WTC11 (cell line): Measurements from ENCODE around the gene TIPARP. TPM values are rescaled to one million over a fixed set of nuclear protein-coding genes. Genes with fewer than 3 reads are reported as not detected.

Experiments
- ATAC-seq: fragments of 200-7000 bp; cut with Tn5 transposase; 2 replicates; pipeline ENCODE4 v1.10.0; 2021; ENCODE audit warnings: mild to moderate bottlenecking, moderate library complexity
- CTCF ChIA-PET: fragments of 300-600 bp; sonication (Branson Sonifier 250); formaldehyde crosslinking; loops from one replicate; lab custom pipeline; 2021; ENCODE audit warnings: antibody characterized with exemption; lab: Charles Lee
- POLR2A ChIA-PET: fragments of 350-600 bp; sonication (Branson Sonifier 250); formaldehyde crosslinking; loops from one replicate; lab custom pipeline; 2021; ENCODE audit warnings: antibody characterized with exemption; lab: Charles Lee
- DNase-seq: peaks from one replicate; pipeline ENCODE4 v3.0.0; 2021; ENCODE audit warnings: low spot score
- H3K27ac Mint-ChIP-seq: 2 replicates; pipeline ENCODE4 v1.8.0; 2021; ENCODE audit warnings: mixed read lengths
- H3K27me3 Mint-ChIP-seq: 2 replicates; pipeline ENCODE4 v1.8.0; 2021; ENCODE audit warnings: low read depth, mild to moderate bottlenecking, moderate library complexity, mixed read lengths
- H3K36me3 Mint-ChIP-seq: 2 replicates; pipeline ENCODE4 v1.8.0; 2021; ENCODE audit warnings: mixed read lengths
- H3K4me1 Mint-ChIP-seq: 2 replicates; pipeline ENCODE4 v1.8.0; 2022; ENCODE audit warnings: mixed read lengths
- H3K4me3 Mint-ChIP-seq: 2 replicates; pipeline ENCODE4 v1.8.0; 2021; ENCODE audit warnings: mild to moderate bottlenecking, moderate library complexity, mixed read lengths
- H3K9me3 Mint-ChIP-seq: 2 replicates; pipeline ENCODE4 v1.8.0; 2021; ENCODE audit warnings: mixed read lengths
- AR ChIP-seq: fragments of 250-450 bp; sonication (Bioruptor Pico); IDR thresholded peaks from 2 replicates; pipeline ENCODE4 v1.9.0; 2021; ENCODE audit warnings: mild to moderate bottlenecking
- ATF1 ChIP-seq: sonication (generic); formaldehyde crosslinking; IDR thresholded peaks from 2 replicates; pipeline ENCODE4 v1.8.1; 2023; ENCODE audit warnings: mild to moderate bottlenecking, moderate library complexity, missing genetic modification reagents
- CBFB ChIP-seq: sonication (generic); formaldehyde crosslinking; IDR thresholded peaks from 2 replicates; pipeline ENCODE4 v1.8.1; 2022; ENCODE audit warnings: mild to moderate bottlenecking, low read depth, missing genetic modification reagents
- FOXK1 ChIP-seq: sonication (generic); formaldehyde crosslinking; IDR thresholded peaks from 2 replicates; pipeline ENCODE4 v1.8.0; 2022; ENCODE audit warnings: mild to moderate bottlenecking, moderate library complexity, missing genetic modification reagents
- FOXP1 ChIP-seq: sonication (generic); formaldehyde crosslinking; IDR thresholded peaks from 2 replicates; pipeline ENCODE4 v1.8.0; 2022; ENCODE audit warnings: missing genetic modification reagents, mild to moderate bottlenecking, moderate library complexity, borderline replicate concordance
- IRF2 ChIP-seq: sonication (generic); formaldehyde crosslinking; IDR thresholded peaks from 2 replicates; pipeline ENCODE4 v1.8.0; 2022; ENCODE audit warnings: low read depth, missing genetic modification reagents, borderline replicate concordance
- MXD4 ChIP-seq: fragments of 250-450 bp; sonication (Bioruptor Pico); IDR thresholded peaks from 2 replicates; pipeline ENCODE4 v1.8.0; 2021; ENCODE audit warnings: mild to moderate bottlenecking, moderate library complexity, borderline replicate concordance
- NFE2L1 ChIP-seq: sonication (generic); formaldehyde crosslinking; IDR thresholded peaks from 2 replicates; pipeline ENCODE4 v1.8.1; 2023; ENCODE audit warnings: missing genetic modification reagents
- PREB ChIP-seq: sonication (generic); formaldehyde crosslinking; IDR thresholded peaks from 2 replicates; pipeline ENCODE4 v1.8.1; 2022; ENCODE audit warnings: mild to moderate bottlenecking, missing genetic modification reagents, moderate library complexity, borderline replicate concordance
- ZBTB21 ChIP-seq: sonication (generic); formaldehyde crosslinking; IDR thresholded peaks from 2 replicates; pipeline ENCODE4 v1.8.1; 2023; ENCODE audit warnings: mild to moderate bottlenecking, missing genetic modification reagents, borderline replicate concordance
- ZNF671 ChIP-seq: fragments of 250-450 bp; sonication (Bioruptor Pico); IDR thresholded peaks from 2 replicates; pipeline ENCODE4 v1.8.0; 2021; ENCODE audit warnings: mild to moderate bottlenecking
- total RNA-seq: library from RNA; stranded (reverse); gene quantifications from 3 replicates; pipeline ENCODE4 v1.2.3, GENCODE V29; 2021
- TF ChIP-seq, protein P1 (sequence below): fragments of 250-450 bp; sonication (Bioruptor Pico); IDR thresholded peaks from 2 replicates; pipeline ENCODE4 v2.1.2; 2022; ENCODE audit warnings: mild to moderate bottlenecking, moderate library complexity
- TF ChIP-seq, protein P2 (sequence below): fragments of 250-450 bp; sonication (Bioruptor Pico); IDR thresholded peaks from 2 replicates; pipeline ENCODE4 v1.8.0; 2021; ENCODE audit warnings: mild to moderate bottlenecking
- TF ChIP-seq, protein P3 (sequence below): fragments of 250-450 bp; sonication (Bioruptor Pico); IDR thresholded peaks from 2 replicates; pipeline ENCODE4 v1.9.0; 2021; ENCODE audit warnings: mild to moderate bottlenecking
- TF ChIP-seq, protein P4 (sequence below): fragments of 250-450 bp; sonication (Bioruptor Pico); IDR thresholded peaks from 2 replicates; pipeline ENCODE4 v1.9.0; 2021; ENCODE audit warnings: moderate library complexity, mild to moderate bottlenecking, inconsistent platforms, borderline replicate concordance
- TF ChIP-seq, protein P5 (sequence below): sonication (generic); formaldehyde crosslinking; IDR thresholded peaks from 2 replicates; pipeline ENCODE4 v1.8.0; 2022; ENCODE audit warnings: mild to moderate bottlenecking, missing genetic modification reagents
- TF ChIP-seq, protein P6 (sequence below): sonication (generic); formaldehyde crosslinking; IDR thresholded peaks from 2 replicates; pipeline ENCODE4 v1.8.1; 2023; ENCODE audit warnings: mild to moderate bottlenecking, missing genetic modification reagents, borderline replicate concordance

TIPARP gene
- total RNA-seq, 1 experiment from 2014 or later = 5.6 TPM

- H3K27ac Mint-ChIP-seq = no peak overlapping the region
- no peaks in the 10 kb centered on the region for H3K36me3 Mint-ChIP-seq
- H3K4me3 Mint-ChIP-seq = no peak overlapping the region
- POLR2A ChIA-PET = no interaction called here
- no peak for TF ChIP-seq CBFB (CRISPR knock-in tag)
- CTCF ChIA-PET = no interaction called here
- no peaks in the 10 kb centered on the region for H3K9me3 Mint-ChIP-seq
- H3K4me1 Mint-ChIP-seq = peaks cover 19% of the 10 kb centered on the region
- H3K27me3 Mint-ChIP-seq = peaks cover 7% of the 10 kb centered on the region; the same call in 1 of the 2 replicates
- DNase-seq (no peak), ATAC-seq (no peak)
These were observed 4.3 kb upstream of the TIPARP start for GRCh38 chr3:156670077-156670476.

DNA sequence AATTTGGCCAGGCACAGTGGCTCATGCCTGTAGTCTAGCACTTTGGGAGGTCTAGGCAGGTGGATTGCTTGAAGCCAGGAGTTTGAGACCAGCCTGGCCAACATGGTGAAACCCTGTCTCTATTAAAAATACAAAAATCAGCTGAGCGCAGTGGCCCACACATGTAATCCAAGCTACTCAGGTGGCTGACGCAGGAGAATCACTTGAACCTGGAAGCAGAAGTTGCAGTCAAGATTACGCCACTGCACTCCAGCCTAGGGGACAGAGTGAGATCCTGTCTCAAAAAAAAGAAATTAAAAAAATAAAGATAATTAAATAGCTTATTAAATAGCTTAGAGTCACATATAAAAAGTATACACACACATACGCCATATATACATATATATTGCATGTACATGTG, 3.7 kb upstream of the TIPARP start:
- Mint-ChIP-seq H3K36me3 (no peaks in the 10 kb centered on the region), H3K4me3 (no peak overlapping the region), H3K4me1 (peaks cover 16% of the 10 kb centered on the region), H3K27ac (no peak overlapping the region), H3K9me3 (no peaks in the 10 kb centered on the region)
- CTCF ChIA-PET = no interaction called here
- no peak for TF ChIP-seq NFE2L1
- TF ChIP-seq, protein P1, sequence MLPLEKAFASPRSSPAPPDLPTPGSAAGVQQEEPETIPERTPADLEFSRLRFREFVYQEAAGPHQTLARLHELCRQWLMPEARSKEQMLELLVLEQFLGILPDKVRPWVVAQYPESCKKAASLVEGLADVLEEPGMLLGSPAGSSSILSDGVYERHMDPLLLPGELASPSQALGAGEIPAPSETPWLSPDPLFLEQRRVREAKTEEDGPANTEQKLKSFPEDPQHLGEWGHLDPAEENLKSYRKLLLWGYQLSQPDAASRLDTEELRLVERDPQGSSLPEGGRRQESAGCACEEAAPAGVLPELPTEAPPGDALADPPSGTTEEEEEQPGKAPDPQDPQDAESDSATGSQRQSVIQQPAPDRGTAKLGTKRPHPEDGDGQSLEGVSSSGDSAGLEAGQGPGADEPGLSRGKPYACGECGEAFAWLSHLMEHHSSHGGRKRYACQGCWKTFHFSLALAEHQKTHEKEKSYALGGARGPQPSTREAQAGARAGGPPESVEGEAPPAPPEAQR (CRISPR knock-in tag) = no peak
- TF ChIP-seq, protein P2, sequence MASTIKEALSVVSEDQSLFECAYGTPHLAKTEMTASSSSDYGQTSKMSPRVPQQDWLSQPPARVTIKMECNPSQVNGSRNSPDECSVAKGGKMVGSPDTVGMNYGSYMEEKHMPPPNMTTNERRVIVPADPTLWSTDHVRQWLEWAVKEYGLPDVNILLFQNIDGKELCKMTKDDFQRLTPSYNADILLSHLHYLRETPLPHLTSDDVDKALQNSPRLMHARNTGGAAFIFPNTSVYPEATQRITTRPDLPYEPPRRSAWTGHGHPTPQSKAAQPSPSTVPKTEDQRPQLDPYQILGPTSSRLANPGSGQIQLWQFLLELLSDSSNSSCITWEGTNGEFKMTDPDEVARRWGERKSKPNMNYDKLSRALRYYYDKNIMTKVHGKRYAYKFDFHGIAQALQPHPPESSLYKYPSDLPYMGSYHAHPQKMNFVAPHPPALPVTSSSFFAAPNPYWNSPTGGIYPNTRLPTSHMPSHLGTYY (CRISPR knock-in tag) = no peak
- TF ChIP-seq, protein P3, sequence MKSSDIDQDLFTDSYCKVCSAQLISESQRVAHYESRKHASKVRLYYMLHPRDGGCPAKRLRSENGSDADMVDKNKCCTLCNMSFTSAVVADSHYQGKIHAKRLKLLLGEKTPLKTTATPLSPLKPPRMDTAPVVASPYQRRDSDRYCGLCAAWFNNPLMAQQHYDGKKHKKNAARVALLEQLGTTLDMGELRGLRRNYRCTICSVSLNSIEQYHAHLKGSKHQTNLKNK = no peak
- TF ChIP-seq FOXP1 (CRISPR knock-in tag) = no peak
- TF ChIP-seq AR = no peak
- no peak for TF ChIP-seq IRF2
- no peak for TF ChIP-seq MXD4
- no peak for TF ChIP-seq FOXK1 (CRISPR knock-in tag)
- no peak for TF ChIP-seq ZBTB21 (CRISPR knock-in tag)
- TF ChIP-seq ZNF671 (CRISPR knock-in tag) = no peak
- no peak for TF ChIP-seq PREB
- no peak for TF ChIP-seq ATF1 (CRISPR knock-in tag)
- TF ChIP-seq, protein P4, sequence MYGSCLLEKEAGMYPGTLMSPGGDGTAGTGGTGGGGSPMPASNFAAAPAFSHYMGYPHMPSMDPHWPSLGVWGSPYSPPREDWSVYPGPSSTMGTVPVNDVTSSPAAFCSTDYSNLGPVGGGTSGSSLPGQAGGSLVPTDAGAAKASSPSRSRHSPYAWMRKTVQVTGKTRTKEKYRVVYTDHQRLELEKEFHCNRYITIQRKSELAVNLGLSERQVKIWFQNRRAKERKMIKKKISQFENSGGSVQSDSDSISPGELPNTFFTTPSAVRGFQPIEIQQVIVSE = no peak
- TF ChIP-seq, protein P5, sequence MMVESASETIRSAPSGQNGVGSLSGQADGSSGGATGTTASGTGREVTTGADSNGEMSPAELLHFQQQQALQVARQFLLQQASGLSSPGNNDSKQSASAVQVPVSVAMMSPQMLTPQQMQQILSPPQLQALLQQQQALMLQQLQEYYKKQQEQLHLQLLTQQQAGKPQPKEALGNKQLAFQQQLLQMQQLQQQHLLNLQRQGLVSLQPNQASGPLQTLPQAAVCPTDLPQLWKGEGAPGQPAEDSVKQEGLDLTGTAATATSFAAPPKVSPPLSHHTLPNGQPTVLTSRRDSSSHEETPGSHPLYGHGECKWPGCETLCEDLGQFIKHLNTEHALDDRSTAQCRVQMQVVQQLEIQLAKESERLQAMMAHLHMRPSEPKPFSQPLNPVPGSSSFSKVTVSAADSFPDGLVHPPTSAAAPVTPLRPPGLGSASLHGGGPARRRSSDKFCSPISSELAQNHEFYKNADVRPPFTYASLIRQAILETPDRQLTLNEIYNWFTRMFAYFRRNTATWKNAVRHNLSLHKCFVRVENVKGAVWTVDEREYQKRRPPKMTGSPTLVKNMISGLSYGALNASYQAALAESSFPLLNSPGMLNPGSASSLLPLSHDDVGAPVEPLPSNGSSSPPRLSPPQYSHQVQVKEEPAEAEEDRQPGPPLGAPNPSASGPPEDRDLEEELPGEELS (CRISPR knock-in tag) = no peak
- no peak for TF ChIP-seq CBFB (CRISPR knock-in tag)
- TF ChIP-seq, protein P6, sequence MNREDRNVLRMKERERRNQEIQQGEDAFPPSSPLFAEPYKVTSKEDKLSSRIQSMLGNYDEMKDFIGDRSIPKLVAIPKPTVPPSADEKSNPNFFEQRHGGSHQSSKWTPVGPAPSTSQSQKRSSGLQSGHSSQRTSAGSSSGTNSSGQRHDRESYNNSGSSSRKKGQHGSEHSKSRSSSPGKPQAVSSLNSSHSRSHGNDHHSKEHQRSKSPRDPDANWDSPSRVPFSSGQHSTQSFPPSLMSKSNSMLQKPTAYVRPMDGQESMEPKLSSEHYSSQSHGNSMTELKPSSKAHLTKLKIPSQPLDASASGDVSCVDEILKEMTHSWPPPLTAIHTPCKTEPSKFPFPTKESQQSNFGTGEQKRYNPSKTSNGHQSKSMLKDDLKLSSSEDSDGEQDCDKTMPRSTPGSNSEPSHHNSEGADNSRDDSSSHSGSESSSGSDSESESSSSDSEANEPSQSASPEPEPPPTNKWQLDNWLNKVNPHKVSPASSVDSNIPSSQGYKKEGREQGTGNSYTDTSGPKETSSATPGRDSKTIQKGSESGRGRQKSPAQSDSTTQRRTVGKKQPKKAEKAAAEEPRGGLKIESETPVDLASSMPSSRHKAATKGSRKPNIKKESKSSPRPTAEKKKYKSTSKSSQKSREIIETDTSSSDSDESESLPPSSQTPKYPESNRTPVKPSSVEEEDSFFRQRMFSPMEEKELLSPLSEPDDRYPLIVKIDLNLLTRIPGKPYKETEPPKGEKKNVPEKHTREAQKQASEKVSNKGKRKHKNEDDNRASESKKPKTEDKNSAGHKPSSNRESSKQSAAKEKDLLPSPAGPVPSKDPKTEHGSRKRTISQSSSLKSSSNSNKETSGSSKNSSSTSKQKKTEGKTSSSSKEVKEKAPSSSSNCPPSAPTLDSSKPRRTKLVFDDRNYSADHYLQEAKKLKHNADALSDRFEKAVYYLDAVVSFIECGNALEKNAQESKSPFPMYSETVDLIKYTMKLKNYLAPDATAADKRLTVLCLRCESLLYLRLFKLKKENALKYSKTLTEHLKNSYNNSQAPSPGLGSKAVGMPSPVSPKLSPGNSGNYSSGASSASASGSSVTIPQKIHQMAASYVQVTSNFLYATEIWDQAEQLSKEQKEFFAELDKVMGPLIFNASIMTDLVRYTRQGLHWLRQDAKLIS (CRISPR knock-in tag) = no peak
- TF ChIP-seq, all 79 proteins: peak for 0
- DNase-seq = no peak
- no peak for ATAC-seq
- POLR2A ChIA-PET = no interaction called here
- peaks cover 7% of the 10 kb centered on the region; the same call in 1 of the 2 replicates for H3K27me3 Mint-ChIP-seq
